NCI-H2196 treated with DMSO at 0.1 percent for 48 hours (cell line): ENCODE data around the gene NMT2.
"Not testable (repeated sequence)": the region's sequence is repeated elsewhere in the genome, so short reads cannot be mapped to it uniquely, and the experiment has no call there.

Experiments used
- DNase-seq: peaks from one replicate; lab custom pipeline; 2025; ENCODE audit not compliant: unreplicated experiment; lab: John Stamatoyannopoulos, UW

Gene NMT2

GRCh38 chr10:15168291-15168785, at the start of gene NMT2:
TSS of gene NMT2 (minus strand) at chr10:15168693. CDS start at chr10:15168612, 81 bp downstream.
- DNase-seq: peak; percentile 58

- DNase-seq: no peak
These were observed 48.2 kb upstream of the NMT2 start for GRCh38 chr10:15216700-15217099.

- DNase-seq: no peak
These were observed 45.7 kb upstream of the NMT2 start for GRCh38 chr10:15214237-15214636.

- no peak for DNase-seq
These were observed 45.0 kb upstream of the NMT2 start for GRCh38 chr10:15213461-15213861.

- DNase-seq: no peak
These were observed 43.0 kb upstream of the NMT2 start for GRCh38 chr10:15211464-15211979.

GRCh38 chr10:15210521-15210920, 42.0 kb upstream of the NMT2 start:
- DNase-seq: no peak

GRCh38 chr10:15209827-15210509, 41.5 kb upstream of the NMT2 start:
- DNase-seq: peak; percentile 3

GRCh38 chr10:15208221-15208620, 39.7 kb upstream of the NMT2 start:
- DNase-seq: no peak

- DNase-seq: not testable (repeated sequence)
These were observed 38.9 kb upstream of the NMT2 start for GRCh38 chr10:15207410-15207809.

- DNase-seq: no peak
These were observed 34.1 kb upstream of the NMT2 start for GRCh38 chr10:15202639-15203038.

- not testable (repeated sequence) for DNase-seq
These were observed 33.8 kb upstream of the NMT2 start for GRCh38 chr10:15202301-15202621.

- no peak for DNase-seq
These were observed 33.3 kb upstream of the NMT2 start for GRCh38 chr10:15201589-15202300.

GRCh38 chr10:15200626-15201025, 32.1 kb upstream of the NMT2 start:
- DNase-seq: no peak

GRCh38 chr10:15197911-15198310, 29.4 kb upstream of the NMT2 start:
- no peak for DNase-seq

- no peak for DNase-seq
These were observed 28.8 kb upstream of the NMT2 start for GRCh38 chr10:15197276-15197675.

- DNase-seq: no peak
These were observed 27.7 kb upstream of the NMT2 start for GRCh38 chr10:15196021-15196834.

GRCh38 chr10:15189133-15189885, 20.8 kb upstream of the NMT2 start:
- no peak for DNase-seq

- DNase-seq: no peak
These were observed 20.1 kb upstream of the NMT2 start for GRCh38 chr10:15188603-15189002.

GRCh38 chr10:15183689-15184481, 15.4 kb upstream of the NMT2 start:
- DNase-seq: no peak
